HG03159 (cell line): ENCODE measurements around the gene CLRN3.

ENCODE experiments used
- ATAC-seq: cut with Tn5 transposase; IDR thresholded peaks from one replicate; pipeline ENCODE4 v1.9.1; 2021; ENCODE audit warnings: mild to moderate bottlenecking, moderate library complexity; ENCODE audit not compliant: unreplicated experiment

CLRN3 gene

GRCh38 chr10:127849921-127850320, 42.8 kb downstream of the CLRN3 start:
- ATAC-seq = no peak

- no peak for ATAC-seq
Measured at GRCh38 chr10:127849224-127849623, 43.5 kb downstream of the CLRN3 start.

- ATAC-seq = no peak
Measured at GRCh38 chr10:127848226-127848625, 44.5 kb downstream of the CLRN3 start.

GRCh38 chr10:127845756-127846155, 47.0 kb downstream of the CLRN3 start:
- no peak for ATAC-seq

GRCh38 chr10:127840884-127841283, 51.9 kb downstream of the CLRN3 start:
- ATAC-seq = no peak

- ATAC-seq = no peak
Measured at GRCh38 chr10:127836966-127837365, 55.8 kb downstream of the CLRN3 start.

GRCh38 chr10:127836176-127836575, 56.6 kb downstream of the CLRN3 start:
- no peak for ATAC-seq

- no peak for ATAC-seq
Measured at GRCh38 chr10:127834791-127835190, 58.0 kb downstream of the CLRN3 start.

- ATAC-seq = no peak
Measured at GRCh38 chr10:127834221-127834620, 58.5 kb downstream of the CLRN3 start.

- no peak for ATAC-seq
Measured at GRCh38 chr10:127833804-127834203, 58.9 kb downstream of the CLRN3 start.

GRCh38 chr10:127832501-127832900, 60.2 kb downstream of the CLRN3 start:
- no peak for ATAC-seq

- no peak for ATAC-seq
Measured at GRCh38 chr10:127830414-127830813, 62.3 kb downstream of the CLRN3 start.
